Measurements from ENCODE around the gene CEND1. TPM values are rescaled to one million over a fixed set of nuclear protein-coding genes. Genes with fewer than 3 reads are reported as not detected.

CEND1 gene
- total and polyA plus RNA-seq, 2 of the 13 experiments (the other 11 are each of a cell fraction or from before 2014, with no cell fraction given), result not detected

DNA sequence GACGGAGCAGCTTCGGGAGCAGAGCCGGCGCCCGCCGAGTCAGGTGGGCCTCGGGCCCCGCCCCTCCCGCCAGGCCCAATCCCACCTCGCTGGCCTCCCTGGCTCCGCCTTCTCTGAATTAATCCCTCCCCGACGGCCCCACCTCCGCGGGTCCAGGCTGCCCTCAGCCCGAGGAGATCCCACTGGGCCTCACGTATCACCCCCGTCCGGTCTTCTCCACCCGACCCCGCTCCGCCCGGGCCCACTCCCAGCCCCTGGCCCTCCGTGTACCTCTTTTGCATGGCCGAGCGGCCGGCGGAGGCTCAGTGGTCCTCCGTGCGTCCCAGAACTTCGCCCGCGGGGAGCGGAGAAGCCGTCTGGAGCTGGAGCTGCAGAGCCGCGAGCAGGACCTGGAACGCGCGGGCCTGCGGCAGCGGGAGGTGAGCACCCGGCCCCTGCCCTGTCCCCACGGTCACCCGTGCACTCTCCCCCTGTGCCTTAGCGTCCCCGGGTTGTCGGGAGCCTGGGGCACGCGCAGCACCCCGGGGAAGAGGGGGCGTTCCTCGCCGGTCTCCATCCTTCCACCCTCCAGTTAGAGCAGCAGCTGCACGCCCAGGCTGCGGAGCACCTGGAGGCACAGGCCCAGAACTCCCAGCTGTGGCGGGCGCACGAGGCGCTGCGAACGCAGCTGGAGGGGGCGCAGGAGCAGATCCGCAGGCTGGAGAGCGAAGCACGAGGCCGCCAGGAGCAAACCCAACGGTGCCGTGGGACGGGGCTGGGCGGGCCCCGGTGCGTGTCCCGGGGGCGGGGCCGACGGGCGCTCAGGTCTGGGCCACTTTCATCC is 40.6 kb upstream of the CEND1 start (continued):
- TF ChIP-seq TAF1 (CRISPR knock-in tag; IDR thresholded peaks at IDR 0.05), result 0 out of 2 replicates have a peak, but pooled peaks have one; percentile 27
- peak; percentile 59; the same call in 1 of the 2 replicates for TF ChIP-seq TMF1 (CRISPR knock-in tag; IDR thresholded peaks at IDR 0.05; ENCODE audit: low read depth)
- TF ChIP-seq, protein P1, sequence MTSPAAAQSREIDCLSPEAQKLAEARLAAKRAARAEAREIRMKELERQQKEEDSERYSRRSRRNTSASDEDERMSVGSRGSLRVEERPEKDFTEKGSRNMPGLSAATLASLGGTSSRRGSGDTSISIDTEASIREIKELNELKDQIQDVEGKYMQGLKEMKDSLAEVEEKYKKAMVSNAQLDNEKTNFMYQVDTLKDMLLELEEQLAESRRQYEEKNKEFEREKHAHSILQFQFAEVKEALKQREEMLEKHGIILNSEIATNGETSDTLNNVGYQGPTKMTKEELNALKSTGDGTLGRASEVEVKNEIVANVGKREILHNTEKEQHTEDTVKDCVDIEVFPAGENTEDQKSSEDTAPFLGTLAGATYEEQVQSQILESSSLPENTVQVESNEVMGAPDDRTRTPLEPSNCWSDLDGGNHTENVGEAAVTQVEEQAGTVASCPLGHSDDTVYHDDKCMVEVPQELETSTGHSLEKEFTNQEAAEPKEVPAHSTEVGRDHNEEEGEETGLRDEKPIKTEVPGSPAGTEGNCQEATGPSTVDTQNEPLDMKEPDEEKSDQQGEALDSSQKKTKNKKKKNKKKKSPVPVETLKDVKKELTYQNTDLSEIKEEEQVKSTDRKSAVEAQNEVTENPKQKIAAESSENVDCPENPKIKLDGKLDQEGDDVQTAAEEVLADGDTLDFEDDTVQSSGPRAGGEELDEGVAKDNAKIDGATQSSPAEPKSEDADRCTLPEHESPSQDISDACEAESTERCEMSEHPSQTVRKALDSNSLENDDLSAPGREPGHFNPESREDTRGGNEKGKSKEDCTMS (CRISPR knock-in tag; conservative IDR thresholded peaks at IDR 0.05), result no peak
- no peak for TF ChIP-seq ZNF703 (CRISPR knock-in tag; IDR thresholded peaks at IDR 0.05; ENCODE audit: borderline replicate concordance)
- TF ChIP-seq PAWR (CRISPR knock-in tag; IDR thresholded peaks at IDR 0.05; ENCODE audit: borderline replicate concordance), result no peak
- no peak for TF ChIP-seq TRAFD1 (CRISPR knock-in tag; IDR thresholded peaks at IDR 0.05; ENCODE audit: borderline replicate concordance)
- TF ChIP-seq FOSL2 (CRISPR knock-in tag; IDR thresholded peaks at IDR 0.05), result no peak
- TF ChIP-seq ZGPAT (CRISPR knock-in tag; IDR thresholded peaks at IDR 0.05), result peak; percentile 44; the same call in 1 of the 2 replicates
- no peak for TF ChIP-seq ZNF44 (CRISPR knock-in tag; IDR thresholded peaks at IDR 0.05)
- TF ChIP-seq ZNF660 (CRISPR knock-in tag; IDR thresholded peaks at IDR 0.05; ENCODE audit: borderline replicate concordance, low read depth), result no peak
- TF ChIP-seq NFIC (IDR thresholded peaks at IDR 0.05; ENCODE audit: low read length), result no peak
- TF ChIP-seq, protein P2, sequence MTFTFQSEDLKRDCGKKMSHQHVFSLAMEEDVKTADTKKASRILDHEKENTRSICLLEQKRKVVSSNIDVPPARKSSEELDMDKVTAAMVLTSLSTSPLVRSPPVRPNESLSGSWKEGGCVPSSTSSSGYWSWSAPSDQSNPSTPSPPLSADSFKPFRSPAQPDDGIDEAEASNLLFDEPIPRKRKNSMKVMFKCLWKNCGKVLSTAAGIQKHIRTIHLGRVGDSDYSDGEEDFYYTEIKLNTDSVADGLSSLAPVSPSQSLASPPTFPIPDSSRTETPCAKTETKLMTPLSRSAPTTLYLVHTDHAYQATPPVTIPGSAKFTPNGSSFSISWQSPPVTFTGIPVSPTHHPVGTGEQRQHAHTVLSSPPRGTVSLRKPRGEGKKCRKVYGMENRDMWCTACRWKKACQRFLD (CRISPR knock-in tag; IDR thresholded peaks at IDR 0.05; ENCODE audit: borderline replicate concordance), result 0 out of 2 replicates have a peak, but pooled peaks have one; percentile 8
- no peak for TF ChIP-seq CENPX (CRISPR knock-in tag; IDR thresholded peaks at IDR 0.05)
- TF ChIP-seq RNF219 (CRISPR knock-in tag; IDR thresholded peaks at IDR 0.05), result no peak
- TF ChIP-seq ZFP36 (IDR thresholded peaks at IDR 0.05; ENCODE audit: borderline replicate concordance, low read depth, low read length, partially characterized antibody), result no peak
- TF ChIP-seq KMT2B (CRISPR knock-in tag; IDR thresholded peaks at IDR 0.05), result no peak
- TF ChIP-seq THAP8 (CRISPR knock-in tag; IDR thresholded peaks at IDR 0.05; ENCODE audit: borderline replicate concordance), result no peak
- TF ChIP-seq SAP130 (CRISPR knock-in tag; IDR thresholded peaks at IDR 0.05; ENCODE audit: low read depth), result peak; percentile 37; the same call in 1 of the 2 replicates

Measured in HepG2 (cell line).